GM18873 (cell line): ENCODE results near the gene KLHL29.

Experiments
- ATAC-seq: cut with Tn5 transposase; IDR thresholded peaks from one replicate; pipeline ENCODE4 v1.9.1; 2021; ENCODE audit warnings: mild to moderate bottlenecking, moderate library complexity, moderate number of reproducible peaks; ENCODE audit not compliant: unreplicated experiment, low FRiP score

The KLHL29 gene

DNA sequence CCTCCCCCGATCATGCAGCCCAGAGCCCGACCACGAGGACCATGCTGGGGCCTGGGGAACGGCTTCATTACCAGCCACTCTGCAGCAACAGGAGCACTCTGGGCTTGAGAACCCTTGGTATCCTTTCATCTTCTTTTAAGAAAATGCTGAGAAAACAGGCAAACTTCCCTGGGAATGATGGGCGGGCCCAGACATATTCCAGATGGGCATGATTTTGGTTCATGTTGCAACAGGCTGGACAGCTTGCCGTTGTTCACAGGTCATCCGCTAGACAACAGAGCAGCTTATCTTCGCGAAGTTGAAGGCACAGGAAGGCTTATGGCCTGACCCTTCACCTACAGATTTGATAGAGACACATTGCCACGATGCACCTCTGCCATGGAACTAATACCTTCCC, 121.0 kb downstream of the KLHL29 start:
- no peak for ATAC-seq

DNA sequence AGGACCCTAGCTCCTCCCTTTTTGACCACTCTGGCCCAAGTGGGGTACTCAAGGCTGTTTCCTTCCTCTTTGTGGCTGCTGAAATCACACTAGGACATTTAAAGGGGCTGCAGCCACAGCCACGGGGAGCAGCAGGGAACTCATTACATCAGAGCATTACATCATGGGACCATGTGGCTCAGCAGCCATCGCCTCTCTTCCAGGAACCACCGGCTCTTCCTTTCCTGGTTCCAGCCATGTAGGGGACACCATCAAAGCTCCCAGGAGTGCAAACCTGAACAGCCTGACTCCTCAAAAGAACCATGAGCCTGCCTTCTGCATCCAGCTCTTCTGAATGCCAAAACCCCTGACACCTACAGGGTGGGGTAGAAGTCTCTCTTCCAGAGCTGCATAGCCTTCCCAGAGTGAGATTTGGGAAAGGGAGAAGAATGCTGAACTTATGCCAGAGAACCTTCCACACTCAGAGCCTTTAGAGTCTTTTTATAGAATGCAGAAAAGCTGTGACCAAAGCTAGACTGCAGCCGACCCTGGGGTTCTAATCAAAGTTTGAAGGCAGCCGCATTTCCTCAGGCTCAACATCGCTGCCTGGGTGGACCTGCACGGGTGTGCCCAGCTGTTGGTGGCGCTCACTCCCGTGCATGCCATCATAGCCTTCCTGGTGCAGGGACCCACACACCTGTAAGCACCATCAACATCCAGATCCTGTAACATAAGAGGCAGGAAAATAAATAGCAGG, 121.7 kb downstream of the KLHL29 start:
- ATAC-seq: no peak

GRCh38 chr2:23507267-23508065, 122.5 kb downstream of the KLHL29 start:
- ATAC-seq: no peak

GRCh38 chr2:23508066-23508390, 123.0 kb downstream of the KLHL29 start:
- no peak for ATAC-seq

GRCh38 chr2:23509103-23509502, 124.1 kb downstream of the KLHL29 start:
- no peak for ATAC-seq

DNA sequence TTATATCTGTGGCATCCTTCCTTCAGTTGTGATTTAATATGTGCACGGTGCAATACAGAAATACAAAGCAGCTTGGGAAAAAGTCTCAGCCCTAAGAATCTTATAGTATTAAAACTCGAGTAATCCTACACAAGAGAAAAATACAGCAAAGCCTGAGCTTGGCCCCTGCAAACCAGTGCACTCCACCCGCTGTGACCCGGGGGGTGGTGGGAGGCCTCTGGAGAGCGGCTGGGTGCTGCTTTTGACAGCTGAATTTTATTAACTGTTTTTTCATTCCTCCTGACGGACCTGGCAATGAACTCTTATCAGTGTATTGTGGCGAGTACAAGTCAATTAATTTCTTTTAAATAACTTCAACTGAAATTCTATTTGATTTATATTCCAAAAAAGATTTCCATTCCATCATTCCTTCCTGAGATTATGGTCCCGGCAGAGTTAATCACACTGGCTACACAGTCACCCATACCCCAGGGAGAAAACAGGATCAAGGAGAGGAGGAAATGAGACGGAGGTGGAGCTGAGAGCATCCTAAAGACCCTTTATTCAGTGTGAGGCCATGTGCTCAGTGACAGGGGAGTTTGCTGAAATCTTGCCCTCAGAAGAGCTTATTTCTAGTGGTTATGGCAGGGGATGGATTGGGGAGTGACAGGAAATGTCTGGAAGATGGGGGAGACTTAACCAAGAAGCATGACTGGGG, 124.8 kb downstream of the KLHL29 start:
- ATAC-seq: no peak

DNA sequence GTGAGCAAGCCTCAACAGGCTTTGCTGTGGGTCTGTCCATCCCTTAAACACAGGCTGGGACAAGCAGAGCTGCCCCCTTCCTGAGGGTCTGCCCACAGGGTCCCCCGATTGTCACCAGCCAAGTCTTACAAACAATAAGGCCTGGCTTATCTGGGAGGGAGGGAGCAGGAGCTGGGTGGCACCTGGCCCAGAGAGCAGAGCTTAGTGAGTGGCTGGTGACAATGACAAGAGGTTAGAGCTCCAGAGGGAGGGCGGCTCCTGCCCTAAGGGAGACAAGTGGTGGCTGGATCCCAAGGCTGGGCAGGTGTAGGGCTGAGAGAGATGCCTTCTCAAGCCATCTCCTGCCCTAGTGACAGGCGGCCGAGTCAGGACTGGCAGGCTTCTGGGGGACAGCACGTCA, 125.5 kb downstream of the KLHL29 start:
- ATAC-seq: no peak

DNA sequence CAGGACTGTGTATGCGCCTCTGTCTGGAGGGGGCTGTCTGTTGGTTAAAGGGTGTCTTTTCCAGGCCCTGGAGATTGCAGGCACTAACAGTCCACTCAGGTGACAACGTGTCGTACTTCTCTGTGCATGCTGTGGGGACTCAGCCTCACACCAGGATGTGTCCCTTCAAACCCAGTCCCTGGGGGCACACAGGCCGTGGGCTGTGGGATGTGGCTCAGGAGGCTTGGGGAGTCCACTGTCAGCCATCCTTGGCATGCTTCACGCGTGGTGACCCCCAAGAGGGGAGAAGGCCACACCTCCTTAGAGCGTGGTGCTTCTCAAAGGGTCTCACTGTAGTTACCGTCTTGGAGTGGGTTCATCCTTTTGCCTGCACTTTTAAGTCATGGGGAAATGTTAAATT, 127.8 kb downstream of the KLHL29 start:
- ATAC-seq: no peak

- no peak for ATAC-seq
These were observed 128.4 kb downstream of the KLHL29 start for GRCh38 chr2:23513245-23513871.

DNA sequence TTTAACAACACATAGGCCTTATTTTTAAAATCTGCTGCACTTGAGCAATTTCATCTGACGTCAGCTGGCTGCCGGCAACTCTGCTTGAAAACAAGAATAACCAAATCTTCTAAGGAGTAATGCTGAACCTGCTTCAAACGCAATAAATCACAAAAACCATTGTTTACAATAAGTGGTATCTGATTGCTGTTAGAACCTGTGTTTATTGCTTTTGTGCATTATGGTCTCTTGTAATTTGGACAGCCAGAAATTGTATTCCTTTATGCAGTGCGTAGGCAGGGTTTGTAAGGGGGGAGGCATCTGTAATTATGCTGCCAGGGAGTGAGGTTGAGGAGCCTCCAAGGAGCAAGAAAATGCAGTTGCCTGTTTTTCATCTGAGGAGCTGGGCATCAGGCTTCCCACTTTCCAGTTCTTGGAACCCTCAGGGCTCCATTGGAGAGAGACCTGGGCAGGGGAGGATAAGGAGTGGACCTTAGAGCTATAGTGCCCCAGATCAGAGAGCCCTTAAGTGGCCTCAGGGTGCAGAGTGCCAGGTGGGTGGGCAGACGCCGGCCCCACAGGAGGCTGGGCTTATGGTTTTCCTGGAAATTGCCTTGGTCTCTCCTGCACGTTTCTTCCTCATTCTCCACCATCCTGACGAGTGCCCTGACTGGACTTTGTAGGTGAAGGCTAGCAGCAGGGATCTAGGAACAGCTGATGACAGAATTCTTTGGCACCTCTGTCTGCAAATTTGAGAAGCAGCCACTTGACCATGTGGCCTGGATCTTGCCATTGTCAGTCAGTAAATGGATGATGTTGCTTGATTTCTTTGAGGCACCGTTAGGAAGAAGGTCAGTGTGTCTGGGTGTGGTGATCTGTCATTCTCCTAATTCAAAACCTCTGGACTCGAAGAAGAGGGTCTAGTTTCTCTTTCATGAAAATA, 129.2 kb downstream of the KLHL29 start:
- ATAC-seq: no peak

GRCh38 chr2:23516520-23517256, 131.7 kb downstream of the KLHL29 start:
- no peak for ATAC-seq

DNA sequence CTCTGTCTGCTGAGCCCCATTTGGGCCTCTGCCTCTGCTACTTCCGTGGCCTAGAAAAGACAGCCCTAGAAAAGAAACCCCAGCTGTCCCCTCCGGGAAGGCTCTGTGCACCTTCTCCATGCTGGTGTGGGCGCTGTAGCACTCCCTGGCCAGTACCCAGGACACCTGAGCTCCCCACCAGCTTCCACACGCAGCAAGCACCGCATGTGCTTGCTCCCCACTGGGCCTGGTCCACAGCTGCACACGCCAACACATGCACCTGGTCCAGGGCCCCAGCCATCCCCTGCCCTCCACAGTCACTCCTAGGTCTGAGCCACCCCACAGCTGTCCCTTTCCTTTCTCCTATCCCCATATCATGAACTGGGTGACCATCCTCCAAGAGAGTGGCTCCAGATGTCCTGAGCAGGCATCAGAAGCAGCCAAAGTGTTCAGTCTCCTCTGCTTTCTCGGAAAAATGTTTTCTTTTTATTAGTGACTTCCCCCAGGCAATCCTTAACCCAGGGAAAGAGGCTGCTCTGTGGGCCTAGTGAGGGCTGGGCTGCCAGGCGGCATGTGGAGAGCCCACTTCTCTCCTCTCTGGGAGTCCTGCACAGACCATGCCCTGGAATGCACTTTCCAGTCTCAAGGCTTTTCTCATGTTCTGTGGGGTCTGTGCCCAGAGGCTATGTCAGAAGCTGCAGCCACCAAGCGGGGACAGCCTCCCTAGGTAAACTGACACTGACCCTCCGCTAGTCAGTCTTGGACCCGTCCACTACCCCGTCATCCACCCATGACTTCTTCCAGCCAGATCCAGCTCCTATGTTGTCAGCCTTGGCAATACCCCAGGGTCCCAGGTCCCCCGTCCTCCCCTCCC, 133.7 kb downstream of the KLHL29 start:
- ATAC-seq: no peak

- no peak for ATAC-seq
These were observed 134.3 kb downstream of the KLHL29 start for GRCh38 chr2:23519334-23519651.

DNA sequence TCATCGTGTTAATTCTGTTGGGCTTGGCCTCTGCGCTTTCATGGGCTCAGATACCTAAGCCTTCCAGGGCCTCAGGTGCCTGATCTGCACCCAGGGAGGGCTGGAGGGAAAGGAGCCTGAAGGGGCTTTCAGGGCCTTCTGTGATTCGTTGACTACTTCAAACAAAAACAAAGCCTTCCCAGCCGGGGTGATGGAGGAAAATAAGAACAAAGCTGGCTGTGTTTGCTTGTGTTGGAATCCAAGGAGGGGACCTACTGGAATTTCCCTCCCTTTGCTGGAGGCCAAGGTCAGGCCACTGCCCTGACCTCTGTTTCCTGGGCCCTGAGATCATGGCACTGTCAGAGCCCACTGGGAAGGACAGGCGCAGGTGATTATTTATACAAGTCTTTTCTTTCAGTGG, 135.3 kb downstream of the KLHL29 start:
- ATAC-seq: no peak

DNA sequence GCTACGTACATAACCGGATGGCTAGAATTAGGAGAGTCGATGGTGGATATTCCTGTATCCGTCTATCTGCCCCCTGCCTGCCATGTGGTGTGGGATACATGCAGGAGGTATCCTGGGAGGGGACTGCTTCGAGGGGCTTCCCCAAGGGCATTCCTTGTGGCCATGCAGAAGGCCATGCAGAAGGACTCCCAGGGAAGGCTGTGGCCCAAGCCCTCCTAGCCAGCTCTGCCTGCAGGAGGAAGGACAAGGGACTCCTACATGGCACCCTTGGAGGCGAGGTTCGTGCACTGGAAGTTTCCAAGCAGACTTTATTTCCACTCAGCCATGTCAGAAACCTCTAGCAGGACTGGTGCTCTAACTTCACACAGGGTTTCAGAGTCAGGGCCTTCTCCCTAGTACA, 136.1 kb downstream of the KLHL29 start:
- no peak for ATAC-seq

GRCh38 chr2:23522726-23523372, 137.9 kb downstream of the KLHL29 start:
- no peak for ATAC-seq

GRCh38 chr2:23523373-23524260, 138.6 kb downstream of the KLHL29 start:
- ATAC-seq: no peak
